ENCODE data around the gene LZTS2.

LZTS2 gene

DNA sequence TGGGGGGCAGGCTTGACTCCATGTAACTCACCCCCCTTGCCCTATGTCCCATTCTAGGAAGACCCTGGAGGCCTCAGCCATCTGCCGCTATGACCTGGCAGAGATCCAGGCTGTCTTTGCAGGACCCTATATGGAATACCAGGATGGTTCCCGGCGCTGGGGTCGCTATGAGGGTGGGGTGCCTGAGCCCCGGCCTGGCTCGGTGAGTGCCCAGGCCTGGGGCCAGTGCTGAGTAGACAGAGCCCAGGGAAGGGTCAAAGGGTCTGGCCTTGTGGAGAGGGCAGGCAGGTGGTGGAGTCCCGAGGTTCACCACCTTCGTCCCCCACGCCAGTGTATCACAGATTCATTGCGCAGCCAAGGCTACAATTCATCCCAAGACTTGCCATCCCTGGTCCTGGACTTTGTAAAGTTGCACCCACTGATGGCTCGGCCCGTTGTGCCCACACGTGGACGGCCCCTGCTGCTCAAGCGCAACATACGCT, 19.8 kb upstream of the LZTS2 start:
- no peak for DNase-seq (ENCODE audit: low read depth in 3 of 3)

DNA sequence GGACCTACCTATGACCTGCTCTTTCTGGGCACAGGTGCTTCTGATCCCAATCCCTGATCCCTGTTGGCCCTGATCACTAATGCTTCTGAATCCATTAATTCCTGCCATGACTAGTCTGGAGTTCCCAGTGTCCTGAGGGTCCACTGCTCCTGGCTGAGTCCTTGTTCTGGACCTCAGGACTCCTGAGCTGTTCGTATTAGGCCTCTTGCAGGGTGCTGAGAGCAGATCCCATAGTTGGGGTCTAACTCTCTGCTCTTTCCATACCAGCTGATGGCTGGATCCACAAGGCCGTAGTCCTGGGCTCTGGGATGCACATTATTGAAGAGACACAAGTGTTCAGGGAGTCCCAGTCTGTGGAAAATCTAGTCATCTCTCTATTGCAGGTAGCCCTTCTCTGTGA, 19.3 kb upstream of the LZTS2 start:
- DNase-seq (ENCODE audit: low read depth in 3 of 3): no peak

DNA sequence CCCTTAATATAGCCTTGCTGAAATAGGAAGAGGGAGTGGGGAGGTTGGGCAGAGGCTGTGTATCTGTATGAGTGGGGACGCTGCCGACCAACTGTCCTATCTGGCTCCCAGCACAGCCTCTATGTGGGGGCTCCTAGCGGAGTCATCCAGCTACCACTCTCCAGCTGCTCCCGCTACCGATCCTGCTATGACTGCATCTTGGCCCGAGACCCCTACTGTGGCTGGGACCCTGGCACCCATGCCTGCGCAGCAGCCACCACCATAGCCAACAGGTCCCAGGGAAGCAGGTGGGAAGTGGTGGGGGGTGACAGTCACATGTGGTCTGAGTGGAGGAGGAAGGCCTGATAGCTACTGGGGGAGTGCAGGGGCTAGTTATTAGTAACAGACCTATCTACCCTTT, 18.9 kb upstream of the LZTS2 start:
- no peak for DNase-seq (ENCODE audit: low read depth in 3 of 3)

DNA sequence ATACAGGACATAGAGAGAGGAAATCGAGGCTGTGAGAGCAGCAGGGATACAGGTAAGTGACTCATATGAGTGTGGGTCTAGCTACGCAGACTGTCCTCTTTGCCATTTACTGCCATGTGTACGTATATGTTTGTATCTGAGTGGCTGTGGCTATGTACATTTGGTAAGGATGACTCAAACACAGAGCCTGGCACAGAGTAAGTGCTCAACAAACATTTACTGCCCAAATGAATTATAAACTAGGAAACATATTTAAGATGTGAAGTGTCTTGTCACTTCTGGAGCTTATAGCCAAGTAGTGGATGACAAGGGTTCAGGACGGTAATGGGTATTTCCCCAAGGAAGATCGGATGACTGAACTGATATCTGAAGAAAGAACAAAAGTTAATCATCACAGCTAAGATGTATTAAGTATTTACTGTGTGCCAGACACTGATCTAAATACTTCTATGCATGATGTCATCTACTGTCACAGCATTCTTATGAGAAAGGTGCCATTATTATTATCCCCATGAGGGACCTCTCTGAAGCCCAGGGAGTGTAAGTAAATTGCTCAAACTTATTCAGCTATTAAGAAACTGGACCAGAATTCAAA, 18.3 kb upstream of the LZTS2 start:
- no peak for DNase-seq (ENCODE audit: low read depth in 3 of 3)

DNA sequence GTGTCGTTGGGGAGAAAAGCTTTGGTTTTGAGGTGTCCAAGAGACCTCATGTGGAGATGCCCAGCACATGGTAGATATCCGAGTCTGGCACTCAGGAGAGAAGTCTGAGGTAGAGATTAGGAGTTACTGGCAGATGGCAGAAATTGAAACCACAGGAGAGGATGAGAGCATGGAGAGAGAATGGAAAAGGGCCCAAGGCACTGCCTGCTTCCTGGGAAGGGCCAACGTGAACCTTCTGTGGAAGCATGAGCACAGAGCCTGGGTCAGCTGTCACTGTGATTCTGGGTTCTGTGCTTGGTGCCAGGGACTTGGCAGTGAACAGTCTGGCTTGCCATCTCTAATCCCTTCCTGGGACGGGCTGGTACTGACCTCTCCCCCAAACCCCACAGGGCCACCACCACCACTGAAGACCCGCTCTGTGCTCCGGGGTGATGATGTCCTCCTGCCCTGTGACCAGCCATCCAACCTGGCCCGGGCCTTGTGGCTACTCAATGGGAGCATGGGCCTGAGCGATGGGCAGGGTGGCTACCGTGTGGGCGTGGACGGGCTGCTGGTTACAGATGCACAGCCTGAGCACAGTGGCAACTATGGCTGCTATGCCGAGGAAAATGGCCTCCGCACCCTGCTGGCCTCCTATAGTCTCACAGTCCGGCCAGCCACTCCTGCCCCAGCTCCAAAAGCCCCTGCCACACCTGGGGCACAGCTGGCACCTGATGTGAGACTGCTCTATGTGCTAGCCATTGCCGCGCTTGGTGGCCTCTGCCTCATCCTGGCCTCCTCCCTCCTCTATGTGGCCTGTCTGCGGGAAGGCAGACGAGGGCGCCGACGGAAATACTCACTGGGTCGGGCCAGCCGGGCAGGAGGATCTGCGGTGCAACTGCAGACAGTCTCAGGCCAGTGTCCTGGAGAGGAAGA, 16.4 kb upstream of the LZTS2 start:
- no peak for DNase-seq (ENCODE audit: low read depth in 3 of 3)

DNA sequence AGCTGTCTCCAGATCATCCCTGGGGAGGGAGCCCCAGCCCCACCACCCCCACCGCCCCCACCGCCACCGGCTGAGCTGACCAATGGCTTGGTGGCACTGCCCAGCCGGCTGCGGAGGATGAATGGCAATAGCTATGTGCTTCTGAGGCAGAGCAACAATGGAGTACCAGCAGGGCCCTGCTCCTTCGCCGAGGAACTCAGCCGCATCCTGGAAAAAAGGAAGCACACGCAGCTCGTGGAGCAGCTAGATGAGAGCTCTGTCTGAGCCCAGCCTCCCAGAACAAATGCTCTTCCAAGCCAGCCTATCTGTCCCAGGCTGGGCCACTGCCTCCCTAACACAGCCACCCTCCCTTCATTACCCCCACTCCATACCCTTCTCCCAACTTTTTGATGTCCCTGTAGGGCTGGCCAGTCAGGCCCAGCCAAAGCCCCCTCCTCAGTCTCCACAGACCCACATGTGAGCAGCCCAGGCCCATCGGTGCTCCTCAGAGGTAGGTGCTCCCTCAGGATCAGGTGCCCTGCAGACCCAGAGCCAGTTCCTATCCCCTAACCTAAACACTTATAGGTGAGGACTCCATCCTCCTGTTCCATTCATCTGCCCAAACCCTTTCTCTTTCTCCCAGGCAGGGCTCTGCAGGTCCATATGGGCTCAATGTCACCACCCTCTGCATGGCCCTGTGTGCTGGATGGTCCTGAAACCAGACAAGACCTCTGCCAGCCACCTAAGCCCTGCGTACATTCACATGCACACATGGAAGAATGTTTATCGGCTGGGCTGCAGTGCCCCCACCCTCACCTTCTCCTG, 15.5 kb upstream of the LZTS2 start:
- DNase-seq (ENCODE audit: low read depth in 3 of 3): no peak

DNA sequence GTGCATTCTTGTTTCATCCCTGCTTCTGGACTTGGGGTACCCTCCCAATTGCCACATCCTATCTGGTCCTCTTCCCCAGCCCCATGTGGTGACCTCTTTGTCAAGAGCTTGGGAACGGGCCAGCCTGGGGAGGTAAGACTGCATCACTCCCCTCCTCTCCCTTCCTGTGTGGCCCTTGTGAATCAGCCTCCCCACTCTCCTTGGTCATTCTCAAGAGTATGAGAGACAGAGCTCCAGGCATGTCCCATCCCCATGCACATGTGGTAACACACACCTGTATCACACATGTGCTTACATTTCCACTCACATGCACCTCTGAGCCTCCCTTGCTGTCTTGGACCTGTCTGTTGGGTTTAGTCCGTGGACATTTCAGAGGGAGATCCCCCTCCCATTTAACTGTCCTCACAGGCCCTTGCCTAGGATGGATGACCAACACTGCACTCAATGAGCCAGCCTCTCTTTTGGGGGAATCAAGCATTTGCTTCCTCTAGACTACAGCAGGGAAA, 14.9 kb upstream of the LZTS2 start:
- no peak for DNase-seq (ENCODE audit: low read depth in 3 of 3)

DNA sequence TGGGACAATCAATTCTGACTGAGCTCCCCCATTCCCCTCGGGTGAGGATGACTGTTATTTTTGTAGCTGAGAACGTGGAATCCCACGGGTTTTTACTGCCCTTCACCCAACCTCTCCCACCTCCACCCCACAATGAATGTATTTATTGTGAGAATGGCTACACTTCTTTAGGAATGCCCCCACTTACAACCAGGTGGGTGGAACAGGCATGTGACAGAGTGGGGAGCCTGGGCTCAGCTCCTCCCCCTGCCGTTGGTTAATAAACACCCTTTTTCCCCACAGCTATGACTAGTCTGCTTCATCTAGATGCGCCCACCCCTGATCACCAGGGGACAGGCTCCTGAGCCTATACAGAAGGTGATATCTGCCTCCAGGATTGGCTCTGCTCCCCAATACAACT, 14.3 kb upstream of the LZTS2 start:
- DNase-seq (ENCODE audit: low read depth in 3 of 3): no peak

DNA sequence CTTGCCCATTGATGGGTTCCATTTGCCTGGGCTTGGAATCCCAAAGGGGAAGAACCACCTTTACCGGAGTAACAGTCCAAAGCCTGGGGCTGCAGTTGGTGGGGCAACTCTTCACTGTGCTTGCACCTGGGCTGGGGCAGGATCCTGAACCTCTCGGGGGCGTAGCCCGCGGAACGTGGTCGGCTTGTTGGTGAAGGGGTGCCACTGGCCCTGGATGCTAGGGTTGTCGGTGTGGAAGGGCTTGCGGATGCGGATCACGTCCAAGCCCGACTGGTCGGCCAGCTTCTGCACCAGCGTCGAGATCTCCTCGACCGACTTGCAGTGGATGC, 13.0 kb upstream of the LZTS2 start:
- DNase-seq (ENCODE audit: low read depth in 3 of 3): no peak

DNA sequence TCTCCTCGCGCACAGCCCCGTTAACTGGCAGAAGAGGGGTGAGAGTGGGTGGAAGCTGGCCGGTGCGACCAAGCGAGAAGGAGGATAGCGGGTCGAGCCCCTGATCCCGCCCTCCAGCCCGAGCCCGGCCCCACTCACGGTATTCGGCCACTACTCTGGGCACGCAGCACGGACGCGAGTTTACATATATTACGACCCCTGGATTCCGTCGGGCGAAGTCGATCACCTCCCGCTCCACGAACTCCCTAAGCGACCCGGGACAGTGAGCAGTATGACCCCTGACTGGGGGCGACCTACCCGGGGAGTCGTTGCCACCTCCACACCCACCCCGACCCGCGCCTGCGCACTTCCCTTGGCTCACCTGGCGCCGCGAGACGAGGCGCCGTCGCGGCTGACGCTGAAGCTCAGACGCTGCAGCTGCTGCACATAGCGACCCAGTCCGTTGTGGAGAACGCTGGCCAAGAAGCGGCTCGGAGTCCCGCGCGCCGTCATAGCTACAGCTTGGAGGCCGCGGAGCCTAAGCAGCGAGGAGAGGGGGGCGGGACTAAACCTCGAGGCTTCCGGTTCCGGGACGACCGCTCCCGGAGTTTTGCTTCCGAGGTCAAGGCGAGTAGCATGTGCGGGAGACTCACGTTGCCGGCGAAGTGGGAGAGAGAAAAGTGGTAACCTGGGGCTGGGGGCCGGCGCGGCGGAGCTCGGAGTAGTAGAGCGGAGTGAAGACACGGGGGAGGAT, 12.5 kb upstream of the LZTS2 start, which contains the start of the genes MRPL43 and TWNK:
Gene MRPL43 (minus strand): TSS at position 546 of the 733 bp plus-strand sequence. CDS start 54 bp downstream, at position 492.
Gene TWNK (plus strand): TSS at position 592 of the 733 bp plus-strand sequence. CDS start 668 bp downstream, outside the sequence.
- peak; percentile 72 to 84 (median 81) for DNase-seq (ENCODE audit: low read depth in 3 of 3)

DNA sequence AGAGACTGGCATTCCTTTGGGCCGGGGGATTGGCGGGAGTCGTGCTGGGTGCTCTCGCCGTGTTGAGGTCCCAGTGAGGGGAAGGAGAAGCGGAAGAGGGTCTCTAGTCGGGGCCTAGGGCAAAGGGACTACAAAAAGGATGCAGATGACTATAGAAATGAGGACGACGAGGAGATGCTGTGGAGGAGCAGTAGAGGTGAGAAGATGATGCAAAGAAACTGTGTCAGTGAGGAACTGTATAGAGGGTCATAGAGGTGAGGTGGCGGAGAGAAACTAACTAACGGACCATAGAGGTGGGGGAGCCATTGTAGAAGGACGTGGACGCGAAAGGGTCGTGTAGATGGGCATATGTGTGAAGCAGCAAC, 11.9 kb upstream of the LZTS2 start:
- no peak for DNase-seq (ENCODE audit: low read depth in 3 of 3)

DNA sequence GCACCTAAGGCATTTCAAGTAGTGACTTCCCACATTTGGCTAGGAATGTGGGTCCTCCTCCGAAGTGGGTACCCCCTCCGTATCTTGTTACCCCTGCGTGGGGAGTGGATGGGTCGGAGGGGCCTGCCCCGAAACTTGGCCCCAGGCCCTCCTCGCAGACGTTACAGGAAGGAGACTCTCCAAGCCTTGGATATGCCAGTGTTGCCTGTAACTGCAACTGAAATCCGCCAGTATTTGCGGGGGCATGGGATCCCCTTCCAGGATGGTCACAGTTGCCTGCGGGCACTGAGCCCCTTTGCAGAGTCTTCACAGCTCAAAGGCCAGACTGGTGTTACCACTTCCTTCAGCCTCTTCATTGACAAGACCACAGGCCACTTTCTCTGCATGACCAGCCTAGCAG, 11.4 kb upstream of the LZTS2 start:
- DNase-seq (ENCODE audit: low read depth in 3 of 3): no peak

DNA sequence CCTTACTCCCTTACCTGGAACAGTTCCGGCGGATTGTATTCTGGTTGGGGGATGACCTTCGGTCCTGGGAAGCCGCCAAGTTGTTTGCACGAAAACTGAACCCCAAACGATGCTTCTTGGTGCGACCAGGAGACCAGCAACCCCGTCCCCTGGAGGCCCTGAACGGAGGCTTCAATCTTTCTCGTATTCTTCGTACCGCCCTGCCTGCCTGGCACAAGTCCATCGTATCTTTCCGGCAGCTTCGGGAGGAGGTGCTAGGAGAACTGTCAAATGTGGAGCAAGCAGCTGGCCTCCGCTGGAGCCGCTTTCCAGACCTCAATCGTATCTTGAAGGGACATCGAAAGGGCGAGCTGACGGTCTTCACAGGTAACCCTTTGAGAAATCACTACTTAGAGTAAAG, 10.5 kb upstream of the LZTS2 start:
- no peak for DNase-seq (ENCODE audit: low read depth in 3 of 3)

DNA sequence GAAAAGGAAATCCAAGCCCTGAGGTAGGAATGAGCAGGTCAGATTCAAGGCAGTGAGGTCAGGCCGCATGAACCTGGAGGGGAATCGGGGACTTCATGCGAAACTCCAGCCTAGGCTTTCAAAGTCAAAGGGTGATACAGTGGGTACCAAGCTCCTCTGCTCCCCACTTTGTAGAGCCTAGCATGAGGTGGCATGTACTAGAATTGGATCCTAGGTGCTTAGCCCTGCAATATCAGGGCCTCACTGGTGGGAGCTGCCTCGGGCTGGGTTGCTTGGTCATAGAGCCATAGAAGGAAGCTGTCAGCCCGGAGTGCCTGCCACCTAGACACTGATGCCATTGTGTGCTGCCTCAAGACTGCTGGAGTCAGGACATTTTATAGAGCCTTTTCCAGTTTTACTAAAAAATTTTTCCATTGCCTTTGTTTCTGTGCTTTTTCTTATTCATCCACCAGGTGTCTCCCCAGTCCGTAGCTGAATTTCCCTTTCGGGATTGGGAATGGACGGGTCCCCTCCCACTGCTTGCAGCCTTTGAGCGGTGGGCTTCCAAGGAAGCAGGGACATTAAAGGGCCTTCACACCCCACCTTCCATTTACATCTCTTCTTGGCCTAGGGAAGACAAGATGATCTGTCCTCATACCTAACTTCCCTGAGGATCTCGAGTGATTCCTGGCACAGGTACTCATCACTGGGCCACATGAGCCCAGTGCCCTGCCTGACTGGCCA, 5.5 kb upstream of the LZTS2 start:
- DNase-seq (ENCODE audit: low read depth in 3 of 3): no peak

DNA sequence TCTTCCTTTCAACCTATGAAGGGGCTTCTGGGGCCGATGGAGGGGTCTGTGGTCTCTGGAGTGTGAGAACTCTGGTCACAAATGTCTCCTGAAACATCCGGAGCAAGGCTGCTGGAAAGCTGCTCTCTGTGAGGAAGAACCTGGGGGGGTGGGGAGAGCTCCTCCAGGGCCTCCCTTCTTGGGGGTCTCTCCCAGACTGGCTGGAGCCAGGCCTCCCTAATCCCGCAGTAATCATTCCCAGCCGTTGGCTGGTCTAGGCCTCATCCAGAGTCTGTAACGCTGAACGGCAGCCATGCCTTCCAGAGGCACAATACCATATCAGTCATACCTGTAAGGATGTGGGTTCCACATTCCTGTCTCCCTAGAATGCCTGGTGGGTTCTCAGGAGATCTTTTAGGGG, 4.4 kb upstream of the LZTS2 start:
- DNase-seq (ENCODE audit: low read depth in 3 of 3): no peak

DNA sequence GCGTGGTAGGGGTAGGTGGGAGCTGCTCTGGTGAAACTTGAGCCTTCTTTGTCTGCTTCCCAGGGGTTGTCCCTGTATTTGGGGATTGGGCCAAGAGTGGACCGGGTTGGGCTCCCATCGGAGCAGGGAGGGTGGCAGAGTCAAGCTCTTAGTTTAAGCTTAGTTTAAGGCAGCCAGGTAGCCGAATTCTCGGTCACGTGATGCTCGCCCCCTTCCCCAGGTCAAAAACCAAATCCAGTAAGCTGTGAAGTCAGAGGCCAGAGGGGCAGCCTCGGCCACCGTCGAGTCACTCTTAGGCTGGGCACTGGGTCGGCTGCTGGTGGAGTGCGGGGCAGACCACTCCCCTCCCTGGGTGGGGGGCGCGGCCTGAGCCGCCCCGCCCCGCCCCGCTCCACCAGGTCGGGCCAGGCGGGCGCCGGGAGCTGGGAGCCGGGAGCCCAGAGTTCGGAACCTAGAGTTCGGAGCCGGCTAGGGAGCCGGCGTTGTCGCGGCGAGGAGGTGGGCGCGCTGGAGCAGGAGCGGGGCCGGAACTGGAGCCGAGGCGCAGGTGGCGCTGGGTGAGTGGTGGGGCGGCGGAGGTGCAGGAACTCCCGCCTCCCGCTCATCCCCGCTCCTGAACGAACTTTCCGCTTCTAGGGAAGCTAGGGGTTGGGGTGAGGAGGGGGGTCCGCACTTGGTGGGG, 2.8 kb upstream of the LZTS2 start:
- DNase-seq (ENCODE audit: low read depth in 3 of 3): peak in 1 of 3 experiments; percentile 34

DNA sequence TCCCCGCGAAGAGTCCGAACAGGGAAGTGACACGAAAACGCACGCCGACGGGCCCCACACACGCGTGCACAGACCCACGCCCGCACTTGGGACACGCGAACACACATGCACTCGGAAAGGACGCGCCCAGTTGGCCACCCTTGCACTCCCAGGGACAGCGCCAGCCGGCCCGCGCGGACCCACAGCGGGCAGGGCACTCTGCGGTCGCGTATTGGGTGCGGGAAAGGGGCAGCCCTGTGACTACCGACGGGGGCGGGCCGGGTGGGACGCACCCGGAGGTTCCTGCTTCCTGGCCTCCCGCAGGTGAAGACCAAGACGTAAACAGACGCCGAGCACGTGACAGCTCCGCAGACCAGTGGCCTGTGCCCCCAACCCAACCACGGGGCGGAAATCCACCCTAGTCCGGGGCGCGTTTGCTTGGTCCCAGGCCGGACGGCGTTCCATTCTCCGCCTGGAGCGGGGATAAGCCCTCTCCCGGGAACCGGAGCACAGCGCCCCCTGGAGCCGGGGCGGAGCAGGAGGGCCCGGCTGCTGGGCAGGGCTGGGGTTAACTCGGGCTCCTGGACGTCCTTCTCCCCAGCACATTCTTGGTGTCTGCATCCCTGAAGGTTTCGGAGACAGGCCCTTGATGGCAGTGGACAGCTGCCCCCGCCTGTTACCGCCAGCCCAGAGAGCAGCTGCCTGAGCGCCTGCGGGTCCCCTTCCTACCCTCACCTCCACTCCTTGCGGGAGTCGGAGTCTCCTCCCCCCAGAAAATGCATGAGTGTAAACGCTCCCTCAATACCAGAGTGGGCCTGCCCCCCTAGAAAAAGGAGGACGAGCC, 2.0 kb upstream of the LZTS2 start:
- peak; percentile 38 to 69 (median 44) for DNase-seq (ENCODE audit: low read depth in 3 of 3)

DNA sequence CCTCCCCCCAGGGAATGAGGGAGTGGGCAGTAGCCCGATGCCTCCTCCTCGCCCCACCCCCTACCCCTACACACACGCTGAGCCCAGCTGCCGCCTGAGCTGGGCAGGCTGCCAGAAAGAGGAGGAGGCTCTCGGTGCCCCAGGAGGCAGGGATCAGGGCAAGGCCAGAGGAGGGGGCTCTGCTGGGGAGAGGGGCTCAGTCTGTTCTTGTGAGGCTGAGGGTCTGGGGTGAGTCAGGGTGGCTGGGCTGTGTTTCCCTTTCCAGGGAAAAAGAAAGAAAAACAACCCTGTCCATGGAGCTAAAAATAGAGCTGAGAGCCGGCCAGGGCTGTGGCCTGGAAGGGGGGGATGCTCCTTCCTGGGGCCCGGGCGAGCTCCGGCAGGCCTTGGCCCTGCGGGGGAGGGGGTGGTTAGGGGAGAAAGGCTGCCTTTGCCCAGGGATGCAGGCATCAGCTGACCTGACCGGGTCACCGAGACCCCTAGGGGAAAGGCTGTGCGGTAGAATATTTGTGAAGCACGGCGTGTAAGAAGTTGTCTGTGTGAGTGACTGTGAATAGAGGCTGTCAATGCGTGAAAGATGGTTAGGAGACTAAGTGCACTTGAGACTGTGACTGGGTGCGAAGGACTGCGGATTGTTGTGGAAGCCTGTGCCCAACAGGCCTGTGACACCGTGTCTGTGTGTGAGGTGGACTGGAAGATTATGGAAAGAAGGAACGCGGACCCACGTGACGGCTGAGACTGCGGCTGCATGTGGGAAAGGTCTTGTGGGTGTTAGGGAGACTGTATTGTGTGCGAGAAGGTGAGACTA, 1.2 kb upstream of the LZTS2 start:
- peak in 2 of 3 experiments; percentile 41 to 68 for DNase-seq (ENCODE audit: low read depth in 3 of 3)
